HCT116 (cell line): ENCODE results near the gene TMEM121. TPM values are rescaled to one million over a fixed set of nuclear protein-coding genes. Genes with fewer than 3 reads are reported as not detected.

Source experiments
- ATAC-seq: fragments of 200-7000 bp; cut with Tn5 transposase; 2 replicates; pipeline ENCODE4 v1.9.1; 2020; ENCODE audit warnings: mild to moderate bottlenecking, moderate library complexity
- BruUV-seq: library from RNA; stranded (reverse); fragments of 400-500 nt; replicated peaks from 2 replicates; lab custom pipeline; 2021; lab: Mats Ljungman, UMichigan
- CTCF ChIA-PET: fragments of 300-600 bp; sonication (Branson Sonifier 250); formaldehyde crosslinking; loops from one replicate; lab custom pipeline; 2021; ENCODE audit warnings: antibody characterized with exemption; lab: Charles Lee
- POLR2A ChIA-PET: fragments of 300-600, 350-600 bp; sonication (Branson Sonifier 250); formaldehyde crosslinking; loops from one replicate; lab custom pipeline; 2021; ENCODE audit warnings: antibody characterized with exemption; lab: Charles Lee
- RAD21 ChIA-PET, 2 experiments: fragments of 300-600 bp; sonication (Branson Sonifier 250); formaldehyde crosslinking; loops; one replicate each; lab custom pipeline; 2023; ENCODE audit warnings: low total read pairs in 2 of 2; ENCODE audit not compliant: uncharacterized antibody in 2 of 2, unreplicated experiment in 2 of 2, low non-redundant PET in 1 of 2; lab: Charles Lee
- DNase-seq: peaks from one replicate; pipeline ENCODE4 v3.0.0-alpha.2; 2010; ENCODE audit warnings: low read depth, low spot score
- H2AFZ ChIP-seq: fragments of 200-600 bp; shearing (Covaris generic), sonication (generic); 2 replicates; pipeline ENCODE4 v1.6.1; 2017; ENCODE audit warnings: low read depth, mixed run types, mixed read lengths, antibody characterized with exemption, low read length; ENCODE audit not compliant: poor library complexity, severe bottlenecking
- H3K27ac ChIP-seq: 2 replicates; pipeline ENCODE4 v1.5.1; 2012; ENCODE audit warnings: low read depth, low read length
- H3K27me3 ChIP-seq: fragments of 200-600 bp; sonication (generic); 2 replicates; pipeline ENCODE4 v1.6.1; 2016; ENCODE audit warnings: mixed run types, low read length, mixed read lengths; ENCODE audit not compliant: insufficient read depth
- H3K36me3 ChIP-seq, 2 experiments: fragments of 200-500 bp in 1 of 2; fragments of 200-600 bp in 1 of 2; sonication (Bioruptor generic) in 1 of 2; sonication (generic) in 1 of 2; 2 replicates each; pipeline versions ENCODE4 v1.5.1 to v1.6.1; 2014 to 2016; ENCODE audit warnings: low read length in 2 of 2, inconsistent platforms in 1 of 2, mixed read lengths in 1 of 2, mixed run types in 1 of 2; ENCODE audit not compliant: insufficient read depth in 2 of 2, control insufficient read depth in 1 of 2
- H3K4me1 ChIP-seq, 2 experiments: fragments of 200-600 bp in 1 of 2; sonication (generic) in 1 of 2; 2 replicates each; pipeline versions ENCODE4 v1.5.1 to v1.6.1; 2012 to 2017; ENCODE audit warnings: low read length in 2 of 2, inconsistent platforms in 1 of 2, mild to moderate bottlenecking in 1 of 2, mixed read lengths in 1 of 2, mixed run types in 1 of 2, moderate library complexity in 1 of 2; ENCODE audit not compliant: insufficient read depth in 2 of 2, control insufficient read depth in 1 of 2
- H3K4me2 ChIP-seq: fragments of 200-600 bp; sonication (generic); 2 replicates; pipeline ENCODE4 v1.6.1; 2017; ENCODE audit warnings: mixed run types, low read length, mixed read lengths
- H3K4me3 ChIP-seq, 2 experiments: fragments of 200-600 bp in 1 of 2; sonication (generic) in 1 of 2; replicated peaks in 1 of 2; 2 replicates each; pipeline ENCODE4 v1.5.1; 2011 to 2016; ENCODE audit warnings: low read length in 2 of 2, control low read depth in 1 of 2, low read depth in 1 of 2, mild to moderate bottlenecking in 1 of 2, mixed read lengths in 1 of 2, mixed run types in 1 of 2
- H3K79me2 ChIP-seq: fragments of 200-600 bp; sonication (generic); 2 replicates; pipeline ENCODE4 v1.6.1; 2017; ENCODE audit warnings: mild to moderate bottlenecking, mixed run types, low read length, moderate library complexity, mixed read lengths; ENCODE audit not compliant: insufficient read depth
- H3K9ac ChIP-seq: fragments of 200-600 bp; sonication (generic); 2 replicates; pipeline ENCODE4 v1.6.1; 2016; ENCODE audit warnings: low read length, mixed read lengths
- H3K9me2 ChIP-seq: fragments of 200-600 bp; sonication (generic), shearing (Covaris generic); 2 replicates; pipeline ENCODE4 v1.6.1; 2017; ENCODE audit warnings: mixed run types, mild to moderate bottlenecking, moderate library complexity; ENCODE audit not compliant: insufficient read depth
- H3K9me3 ChIP-seq, 2 experiments: fragments of 200-500 bp in 1 of 2; fragments of 200-600 bp in 1 of 2; sonication (Bioruptor generic) in 1 of 2; sonication (generic) in 1 of 2; 2 replicates each; pipeline ENCODE4 v1.6.1; 2014 to 2017; ENCODE audit warnings: low read length in 2 of 2, mixed read lengths in 2 of 2, inconsistent platforms in 1 of 2, low read depth in 1 of 2, mild to moderate bottlenecking in 1 of 2, mixed run types in 1 of 2, moderate library complexity in 1 of 2; ENCODE audit not compliant: control insufficient read depth in 1 of 2, insufficient read depth in 1 of 2
- H4K20me1 ChIP-seq: fragments of 200-600 bp; sonication (generic), shearing (Covaris generic); 2 replicates; pipeline ENCODE4 v1.6.1; 2017; ENCODE audit warnings: mixed run types, mild to moderate bottlenecking, moderate library complexity; ENCODE audit not compliant: insufficient read depth
- EZH2phosphoT487 ChIP-seq: fragments of 200-600 bp; IDR thresholded peaks from 2 replicates; pipeline ENCODE4 v1.6.1; 2018; ENCODE audit warnings: antibody characterized with exemption, borderline replicate concordance
- FOSL1 ChIP-seq: IDR thresholded peaks from 2 replicates; pipeline ENCODE4 v1.6.1; 2012; ENCODE audit warnings: low read depth
- RAD21 ChIP-seq: IDR thresholded peaks from 2 replicates; pipeline ENCODE4 v1.6.1; 2012; ENCODE audit warnings: low read depth, mild to moderate bottlenecking
- YY1 ChIP-seq: IDR thresholded peaks from 2 replicates; pipeline ENCODE4 v1.6.1; 2011; ENCODE audit warnings: low read length, low read depth, moderate library complexity, mild to moderate bottlenecking; ENCODE audit not compliant: insufficient replicate concordance; ENCODE audit errors: extremely low read depth
- intact Hi-C: fragments of 100-400 bp; cut with micrococcal nuclease; formaldehyde crosslinking; loops from 2 replicates; pipeline ENCODE4 v1.10.0; 2022
- total RNA-seq: library from RNA; stranded (reverse); gene quantifications from one replicate; pipeline ENCODE4 v1.2.1, GENCODE V29; 2021; ENCODE audit not compliant: unreplicated experiment
- TF ChIP-seq, protein P1 (sequence below): IDR thresholded peaks from 2 replicates; pipeline ENCODE4 v1.6.1; 2011; ENCODE audit warnings: mild to moderate bottlenecking, low read length, moderate library complexity; ENCODE audit not compliant: insufficient replicate concordance; ENCODE audit errors: extremely low read depth

The TMEM121 gene
- total RNA-seq, 1 experiment from 2014 or later: 5.5 TPM

DNA sequence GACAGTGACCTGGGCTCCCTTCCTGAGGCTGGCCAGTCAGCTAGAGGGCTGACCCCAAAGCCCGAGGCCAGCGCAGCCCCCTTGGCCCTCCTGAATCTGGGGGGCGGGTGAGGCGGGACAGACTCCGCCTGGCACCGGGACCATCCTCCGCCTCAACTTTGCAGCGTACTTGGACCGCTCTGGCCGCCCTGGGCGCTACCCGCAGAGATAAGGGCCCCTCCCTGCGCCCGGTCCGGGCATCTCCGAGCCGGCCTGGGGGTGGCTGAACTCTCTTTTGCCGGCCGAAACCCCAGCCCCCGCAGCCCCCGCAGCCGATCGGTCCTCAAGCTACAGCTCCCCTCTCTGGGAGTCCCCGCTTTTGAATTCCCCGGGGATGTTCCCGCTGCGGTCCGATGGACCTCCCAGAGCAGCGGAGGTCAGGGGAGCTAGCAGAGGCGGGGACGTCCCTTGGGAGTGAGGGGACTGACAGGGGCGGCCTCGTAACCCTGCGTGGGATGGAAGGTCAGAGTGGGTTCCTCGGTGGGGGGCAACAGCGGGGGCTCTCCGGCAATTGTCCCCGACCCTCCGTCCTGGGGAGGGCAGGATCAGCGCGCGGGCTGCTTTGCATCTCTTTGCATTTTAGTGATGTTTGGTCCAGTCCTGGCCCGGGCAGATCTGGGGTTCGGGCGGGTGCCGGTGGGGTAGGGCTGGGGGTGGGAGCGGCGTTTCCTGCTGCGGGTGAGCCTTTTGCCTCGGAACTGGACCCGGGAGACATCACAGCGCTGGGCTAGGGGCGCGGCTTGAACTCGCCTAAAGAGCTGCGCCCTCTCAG, 40.0 kb upstream of the TMEM121 start, which contains the start of gene CRIP1:
CRIP1 (plus strand) TSS at position 724 of the 811 bp plus-strand sequence. CDS start 374 bp downstream, outside the sequence.
- CTCF ChIA-PET: no interaction called here
- no TSS peak for BruUV-seq
- TF ChIP-seq, protein P1, sequence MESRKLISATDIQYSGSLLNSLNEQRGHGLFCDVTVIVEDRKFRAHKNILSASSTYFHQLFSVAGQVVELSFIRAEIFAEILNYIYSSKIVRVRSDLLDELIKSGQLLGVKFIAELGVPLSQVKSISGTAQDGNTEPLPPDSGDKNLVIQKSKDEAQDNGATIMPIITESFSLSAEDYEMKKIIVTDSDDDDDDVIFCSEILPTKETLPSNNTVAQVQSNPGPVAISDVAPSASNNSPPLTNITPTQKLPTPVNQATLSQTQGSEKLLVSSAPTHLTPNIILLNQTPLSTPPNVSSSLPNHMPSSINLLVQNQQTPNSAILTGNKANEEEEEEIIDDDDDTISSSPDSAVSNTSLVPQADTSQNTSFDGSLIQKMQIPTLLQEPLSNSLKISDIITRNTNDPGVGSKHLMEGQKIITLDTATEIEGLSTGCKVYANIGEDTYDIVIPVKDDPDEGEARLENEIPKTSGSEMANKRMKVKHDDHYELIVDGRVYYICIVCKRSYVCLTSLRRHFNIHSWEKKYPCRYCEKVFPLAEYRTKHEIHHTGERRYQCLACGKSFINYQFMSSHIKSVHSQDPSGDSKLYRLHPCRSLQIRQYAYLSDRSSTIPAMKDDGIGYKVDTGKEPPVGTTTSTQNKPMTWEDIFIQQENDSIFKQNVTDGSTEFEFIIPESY: no peak
- TF ChIP-seq RAD21: no peak
- TF ChIP-seq FOSL1: no peak
- no peak for TF ChIP-seq EZH2phosphoT487
- no peak for TF ChIP-seq YY1
- Histone ChIP-seq H4K20me1 (no peaks in the 10 kb centered on the region), H3K9ac (peak within 1 kb of the TSS; percentile 97), H3K4me1 (peaks cover 33 to 79% of the 10 kb centered on the region in 2 experiments), H3K27ac (peak within 1 kb of the TSS; percentile 94), H3K4me2 (peak within 1 kb of the TSS; percentile 99), H3K9me3 (no peaks in the 10 kb centered on the region), H3K27me3 (no peaks in the 10 kb centered on the region), H3K79me2 (peaks cover 5% of the 10 kb centered on the region; the same call in 1 of the 2 replicates), H3K36me3 (no peaks in the 10 kb centered on the region), H3K9me2 (no peaks in the 10 kb centered on the region), H2AFZ (no peak within 1 kb of the TSS), H3K4me3 (peak within 1 kb of the TSS; percentile 65 to 87)
- RAD21 ChIA-PET: no interaction called here
- intact Hi-C loops: no loop called here
- DNase-seq: no peak
- POLR2A ChIA-PET: no interaction called here
- ATAC-seq: no peak
